Vagina (tissue), 2 donors: ENCODE data around the gene LRRC9.

Source experiments
- POLR2A ChIP-seq, 2 donors: fragments of 450-650 bp; IDR thresholded peaks; one replicate each; pipeline ENCODE4 v1.6.1; 2017; ENCODE audit warnings: antibody characterized with exemption in 2 of 2, mild to moderate bottlenecking in 2 of 2, moderate library complexity in 2 of 2
- TF ChIP-seq, protein P1 (sequence below), 3 experiments: fragments of 450-650 bp in 2 of 3; fragments of 200-600 bp in 1 of 3; sonication (generic) in 1 of 3; IDR thresholded peaks; one replicate each; pipeline ENCODE4 v1.5.1; 2017 to 2019; ENCODE audit warnings: antibody characterized with exemption in 3 of 3, mild to moderate bottlenecking in 2 of 3, moderate library complexity in 2 of 3

DNA sequence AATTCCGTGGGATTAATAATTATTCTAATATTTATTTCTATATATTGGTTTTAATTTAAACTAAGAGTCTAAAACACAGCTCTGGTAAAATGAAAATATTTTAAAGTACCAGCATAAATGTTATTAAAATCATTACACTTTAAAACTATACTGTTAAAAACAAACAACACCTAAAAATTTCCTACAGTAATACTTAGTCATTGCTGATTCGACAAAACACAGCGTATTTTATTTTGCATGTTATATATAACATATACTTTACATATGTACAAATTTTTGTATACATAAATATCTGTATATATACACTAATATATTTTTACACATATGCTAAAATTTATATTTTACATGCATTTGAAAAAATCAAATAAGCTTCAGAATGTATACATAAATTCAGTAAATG, 165.7 kb downstream of the LRRC9 start:
- TF ChIP-seq, protein P1, sequence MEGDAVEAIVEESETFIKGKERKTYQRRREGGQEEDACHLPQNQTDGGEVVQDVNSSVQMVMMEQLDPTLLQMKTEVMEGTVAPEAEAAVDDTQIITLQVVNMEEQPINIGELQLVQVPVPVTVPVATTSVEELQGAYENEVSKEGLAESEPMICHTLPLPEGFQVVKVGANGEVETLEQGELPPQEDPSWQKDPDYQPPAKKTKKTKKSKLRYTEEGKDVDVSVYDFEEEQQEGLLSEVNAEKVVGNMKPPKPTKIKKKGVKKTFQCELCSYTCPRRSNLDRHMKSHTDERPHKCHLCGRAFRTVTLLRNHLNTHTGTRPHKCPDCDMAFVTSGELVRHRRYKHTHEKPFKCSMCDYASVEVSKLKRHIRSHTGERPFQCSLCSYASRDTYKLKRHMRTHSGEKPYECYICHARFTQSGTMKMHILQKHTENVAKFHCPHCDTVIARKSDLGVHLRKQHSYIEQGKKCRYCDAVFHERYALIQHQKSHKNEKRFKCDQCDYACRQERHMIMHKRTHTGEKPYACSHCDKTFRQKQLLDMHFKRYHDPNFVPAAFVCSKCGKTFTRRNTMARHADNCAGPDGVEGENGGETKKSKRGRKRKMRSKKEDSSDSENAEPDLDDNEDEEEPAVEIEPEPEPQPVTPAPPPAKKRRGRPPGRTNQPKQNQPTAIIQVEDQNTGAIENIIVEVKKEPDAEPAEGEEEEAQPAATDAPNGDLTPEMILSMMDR (IDR thresholded peaks at IDR 0.05), result no peak
- no peak for TF ChIP-seq POLR2A (IDR thresholded peaks at IDR 0.05)
